GM10266 (cell line): ENCODE results near the gene CTAG1B.

Experiments used
- DNase-seq: peaks from one replicate; pipeline ENCODE4 v3.0.0; 2012; ENCODE audit errors: extremely low spot score
- TF ChIP-seq, protein P1 (sequence below): IDR thresholded peaks from 2 replicates; pipeline ENCODE4 v1.5.1; 2012; ENCODE audit warnings: mild to moderate bottlenecking, low read depth; ENCODE audit not compliant: control insufficient read depth, insufficient read depth; ENCODE audit errors: missing control alignments

Gene CTAG1B

DNA sequence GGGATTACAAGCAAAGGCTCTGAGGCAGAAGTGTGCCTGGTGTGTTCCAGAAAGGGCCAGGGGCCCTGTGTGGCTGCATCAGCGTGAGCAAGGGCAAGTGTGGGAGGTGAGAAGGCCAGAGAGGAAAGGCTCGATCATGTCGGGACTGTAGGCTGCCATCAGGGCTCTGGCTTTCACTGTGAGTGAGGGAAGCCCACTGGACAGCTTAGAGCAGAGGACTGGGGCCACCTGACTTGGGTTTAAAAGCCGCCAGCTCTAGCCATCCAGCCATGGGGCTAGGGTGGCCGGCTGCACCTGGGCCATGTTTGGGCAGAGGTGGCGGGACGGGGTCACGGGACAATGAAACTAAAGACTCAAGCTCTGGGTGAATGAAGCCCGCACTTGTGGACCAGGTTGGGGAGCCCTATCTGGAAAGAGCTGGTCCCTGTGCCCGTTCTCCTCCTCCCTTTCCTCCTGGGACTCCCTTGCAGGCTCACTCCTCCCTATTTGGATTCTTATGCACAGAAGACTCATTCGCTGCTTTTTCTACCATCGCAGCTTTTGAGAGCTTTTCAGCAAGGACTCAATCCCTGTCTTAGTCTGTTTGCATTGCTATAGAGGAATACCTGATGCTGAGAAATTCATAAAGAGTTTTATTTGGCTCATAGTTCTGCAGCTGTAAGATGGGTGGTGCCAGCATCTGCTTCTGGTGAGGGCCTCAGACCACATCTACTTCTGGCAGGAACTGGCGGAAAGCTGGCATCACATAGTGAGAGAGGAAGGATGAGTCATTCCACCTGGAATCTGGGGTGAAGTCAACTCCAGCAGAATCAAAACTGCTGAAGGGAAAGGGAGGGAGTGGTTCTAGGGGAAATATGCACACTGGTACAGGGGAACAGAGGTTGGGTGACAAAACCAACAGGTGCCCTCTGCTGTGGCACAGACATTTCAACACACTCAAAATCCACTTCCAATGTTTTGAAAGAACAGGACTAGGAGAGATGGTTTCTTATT is 15.3 kb downstream of the CTAG1B start:
- TF ChIP-seq, protein P1, sequence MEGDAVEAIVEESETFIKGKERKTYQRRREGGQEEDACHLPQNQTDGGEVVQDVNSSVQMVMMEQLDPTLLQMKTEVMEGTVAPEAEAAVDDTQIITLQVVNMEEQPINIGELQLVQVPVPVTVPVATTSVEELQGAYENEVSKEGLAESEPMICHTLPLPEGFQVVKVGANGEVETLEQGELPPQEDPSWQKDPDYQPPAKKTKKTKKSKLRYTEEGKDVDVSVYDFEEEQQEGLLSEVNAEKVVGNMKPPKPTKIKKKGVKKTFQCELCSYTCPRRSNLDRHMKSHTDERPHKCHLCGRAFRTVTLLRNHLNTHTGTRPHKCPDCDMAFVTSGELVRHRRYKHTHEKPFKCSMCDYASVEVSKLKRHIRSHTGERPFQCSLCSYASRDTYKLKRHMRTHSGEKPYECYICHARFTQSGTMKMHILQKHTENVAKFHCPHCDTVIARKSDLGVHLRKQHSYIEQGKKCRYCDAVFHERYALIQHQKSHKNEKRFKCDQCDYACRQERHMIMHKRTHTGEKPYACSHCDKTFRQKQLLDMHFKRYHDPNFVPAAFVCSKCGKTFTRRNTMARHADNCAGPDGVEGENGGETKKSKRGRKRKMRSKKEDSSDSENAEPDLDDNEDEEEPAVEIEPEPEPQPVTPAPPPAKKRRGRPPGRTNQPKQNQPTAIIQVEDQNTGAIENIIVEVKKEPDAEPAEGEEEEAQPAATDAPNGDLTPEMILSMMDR: no peak
- DNase-seq: no peak

GRCh38 chrX:154602766-154603437 is 16.2 kb downstream of the CTAG1B start:
- TF ChIP-seq, protein P1: no peak
- DNase-seq: no peak

GRCh38 chrX:154602226-154602625 is 16.9 kb downstream of the CTAG1B start:
- TF ChIP-seq, protein P1: no peak
- DNase-seq: no peak

DNA sequence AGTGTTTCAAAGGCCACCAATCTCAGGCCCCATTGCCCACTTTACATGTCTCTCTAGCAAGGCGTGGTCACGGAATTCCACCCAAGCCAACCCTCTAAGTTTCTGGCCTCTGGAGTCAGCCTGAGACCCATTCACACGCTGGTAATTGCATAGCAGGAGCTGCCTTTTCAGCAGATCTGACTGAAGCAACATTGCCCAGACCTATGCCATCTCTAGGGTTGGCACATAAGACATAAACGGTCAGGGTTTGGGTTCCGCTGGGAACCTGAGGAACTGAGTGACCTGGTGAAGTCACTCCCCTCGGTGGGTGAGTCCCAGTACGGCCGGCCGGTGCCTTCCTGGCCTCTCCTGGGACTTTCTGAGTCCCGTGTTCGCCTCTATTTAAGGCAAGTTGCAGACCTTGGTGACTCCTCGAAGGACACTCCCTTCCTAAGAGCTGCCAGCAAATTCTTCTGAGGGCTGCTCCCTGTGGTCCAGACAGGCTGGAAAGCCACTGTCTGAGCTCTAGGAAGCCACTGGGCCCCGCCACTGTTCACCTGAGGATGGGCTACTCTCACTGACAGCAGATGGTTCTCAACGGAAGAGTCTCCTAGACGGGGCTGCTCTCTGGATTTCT is 18.2 kb downstream of the CTAG1B start:
- no peak for DNase-seq
- TF ChIP-seq, protein P1: no peak

DNA sequence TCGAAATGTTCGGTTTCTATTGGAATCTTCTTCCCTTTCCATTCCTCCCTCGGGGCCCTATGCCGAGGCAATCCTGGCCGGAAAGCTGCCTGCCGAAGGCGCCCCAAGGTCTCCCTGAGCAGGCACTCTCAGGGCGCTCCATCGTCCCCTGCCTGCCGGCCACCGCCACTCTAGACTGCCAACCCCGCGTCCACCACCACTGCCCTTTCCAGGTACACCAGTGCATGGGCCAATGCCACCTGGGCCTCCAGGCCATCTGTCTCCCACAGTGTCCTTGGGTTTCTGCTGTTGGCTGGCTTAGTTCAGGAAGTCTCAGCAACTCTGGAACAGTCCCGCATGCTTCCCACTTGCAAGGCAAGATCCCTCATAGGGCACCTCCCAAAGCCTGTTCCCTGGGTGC is 19.6 kb downstream of the CTAG1B start:
- TF ChIP-seq, protein P1: no peak
- DNase-seq: no peak

- TF ChIP-seq, protein P1: no peak
- DNase-seq: no peak
Measured at GRCh38 chrX:154598656-154599055, 20.4 kb downstream of the CTAG1B start.
